Activated B cell treated with CpG ODN at 0.5 μM for 24 hours (primary cell): ENCODE results near the gene NT5C3B. TPM values are rescaled to one million over a fixed set of nuclear protein-coding genes. Genes with fewer than 3 reads are reported as not detected.

ENCODE experiments used
- ATAC-seq: fragments of 200-7000 bp; cut with Tn5 transposase; one replicate; pipeline ENCODE4 v1.10.0; 2021; ENCODE audit warnings: low read depth, mild to moderate bottlenecking, moderate library complexity
- CTCF ChIA-PET: fragments of 350-600 bp; sonication (Branson Sonifier 250); formaldehyde crosslinking; loops from one replicate; lab custom pipeline; 2021; ENCODE audit warnings: antibody characterized with exemption; lab: Charles Lee
- POLR2A ChIA-PET: fragments of 350-600 bp; sonication (Branson Sonifier 250); formaldehyde crosslinking; loops from one replicate; lab custom pipeline; 2021; ENCODE audit warnings: antibody characterized with exemption; lab: Charles Lee
- DNase-seq: peaks from one replicate; pipeline ENCODE4 v3.0.0; 2022
- H3K27ac Mint-ChIP-seq: one replicate; pipeline ENCODE4 v1.8.0; 2020; ENCODE audit warnings: mixed read lengths
- H3K27me3 Mint-ChIP-seq: one replicate; pipeline ENCODE4 v1.8.0; 2021; ENCODE audit warnings: mixed read lengths
- H3K36me3 Mint-ChIP-seq: one replicate; pipeline ENCODE4 v1.8.0; 2021; ENCODE audit warnings: low read depth, mixed read lengths
- H3K4me1 Mint-ChIP-seq: one replicate; pipeline ENCODE4 v1.8.0; 2021; ENCODE audit warnings: mixed read lengths
- H3K4me3 Mint-ChIP-seq: one replicate; pipeline ENCODE4 v1.8.0; 2020; ENCODE audit warnings: mild to moderate bottlenecking, mixed read lengths
- H3K9me3 Mint-ChIP-seq: one replicate; pipeline ENCODE4 v1.8.0; 2020; ENCODE audit warnings: mixed read lengths
- CTCF ChIP-seq: fragments of 200-600 bp; IDR thresholded peaks from one replicate; pipeline ENCODE4 v1.8.0; 2022; ENCODE audit warnings: antibody characterized with exemption, mild to moderate bottlenecking
- intact Hi-C: fragments of 100-400 bp; cut with micrococcal nuclease; formaldehyde crosslinking; loops from one replicate; pipeline ENCODE4 v1.15.1; 2024
- total RNA-seq: library from RNA; stranded (reverse); gene quantifications from 2 replicates; pipeline ENCODE4 v1.2.3, GENCODE V29; 2022

NT5C3B gene
- total RNA-seq, 1 donor from 2014 or later = 38.7 TPM

GRCh38 chr17:41868568-41868967, 32.5 kb upstream of the NT5C3B start:
- no peak overlapping the region for H3K27ac Mint-ChIP-seq
- DNase-seq = no peak
- no peak overlapping the region for H3K4me3 Mint-ChIP-seq
- ChIA-PET CTCF (no interaction called here), POLR2A (interaction anchor here (0.7 kb wide), 1 partner anchor 43 kb away, joined by 7 read pairs; no protein-coding TSS in a partner anchor)
- no peak for TF ChIP-seq CTCF
- ATAC-seq = no peak
- peaks cover 65% of the 10 kb centered on the region for H3K36me3 Mint-ChIP-seq
- intact Hi-C loops = loop anchor here (5.0 to 10.0 kb wide), 3 partner anchors 49 to 1526 kb away; partner anchors contain the start of genes ACLY, ARL4D and HAP1
- H3K27me3 Mint-ChIP-seq = no peaks in the 10 kb centered on the region
- no peaks in the 10 kb centered on the region for H3K9me3 Mint-ChIP-seq
- H3K4me1 Mint-ChIP-seq = peaks cover 3% of the 10 kb centered on the region

GRCh38 chr17:41865596-41865893, 29.5 kb upstream of the NT5C3B start:
- ChIA-PET POLR2A (interaction anchor here (1.2 to 2.1 kb wide), 10 partner anchors 14 to 523 kb away, joined by 3 to 23 read pairs (median 6); partner anchors contain the start of genes ACLY, CNP, EIF1 and JUP), CTCF (interaction anchor here (1.5 to 2.1 kb wide), 2 partner anchors 11 to 54 kb away, joined by 4 to 7 read pairs; partner anchors contain the start of gene P3H4)
- Mint-ChIP-seq H3K27me3 (no peaks in the 10 kb centered on the region), H3K9me3 (no peaks in the 10 kb centered on the region), H3K4me3 (no peak overlapping the region), H3K27ac (peak overlapping the region; percentile 87), H3K36me3 (peaks cover 36% of the 10 kb centered on the region), H3K4me1 (peaks cover 15% of the 10 kb centered on the region)
- TF ChIP-seq CTCF = no peak
- no peak for ATAC-seq
- intact Hi-C loops = loop anchor here (1.0 to 10.0 kb wide), 7 partner anchors 52 to 1529 kb away; partner anchors contain the start of genes ACLY, ARL4D, CNP and HAP1
- DNase-seq = no peak

- peaks cover 31% of the 10 kb centered on the region for H3K36me3 Mint-ChIP-seq
- H3K9me3 Mint-ChIP-seq = no peaks in the 10 kb centered on the region
- peak; percentile 84 for DNase-seq
- intact Hi-C loops = loop anchor here (1.0 to 10.0 kb wide), 7 partner anchors 52 to 1530 kb away; partner anchors contain the start of genes ACLY, ARL4D, CNP and HAP1
- H3K4me1 Mint-ChIP-seq = peaks cover 19% of the 10 kb centered on the region
- CTCF ChIA-PET = interaction anchor here (1.5 to 2.1 kb wide), 2 partner anchors 10 to 54 kb away, joined by 4 to 7 read pairs; partner anchors contain the start of gene P3H4
- no peak within 1 kb of the TSS for H3K4me3 Mint-ChIP-seq
- H3K27ac Mint-ChIP-seq = peak within 1 kb of the TSS; percentile 87
- no peaks in the 10 kb centered on the region for H3K27me3 Mint-ChIP-seq
- no peak for TF ChIP-seq CTCF
- peak; percentile 95 for ATAC-seq
- POLR2A ChIA-PET = interaction anchor here (1.0 to 2.1 kb wide), 13 partner anchors 14 to 523 kb away, joined by 3 to 23 read pairs (median 6); partner anchors contain the start of genes ACLY, CNP, EIF1 and JUP
Measured at GRCh38 chr17:41864836-41865595, 29.0 kb upstream of the NT5C3B start, which contains the start of gene KLHL11. KLHL11 (minus strand) TSS chr17:41865423; CDS start chr17:41865370, 53 bp downstream.

- POLR2A ChIA-PET = interaction anchor here (1.0 to 2.1 kb wide), 13 partner anchors 15 to 524 kb away, joined by 3 to 23 read pairs (median 6); partner anchors contain the start of genes ACLY, CNP, EIF1 and JUP
- H3K4me1 Mint-ChIP-seq = peaks cover 22% of the 10 kb centered on the region
- H3K27me3 Mint-ChIP-seq = no peaks in the 10 kb centered on the region
- peaks cover 25% of the 10 kb centered on the region for H3K36me3 Mint-ChIP-seq
- intact Hi-C loops = loop anchor here (2.0 to 10.0 kb wide), 4 partner anchors 54 to 1530 kb away; partner anchors contain the start of genes ARL4D, HAP1, JUP and P3H4
- TF ChIP-seq CTCF = no peak
- DNase-seq (peak; percentile 55), ATAC-seq (no peak)
- no peak overlapping the region for H3K27ac Mint-ChIP-seq
- CTCF ChIA-PET = interaction anchor here (1.5 to 2.1 kb wide), 2 partner anchors 10 to 53 kb away, joined by 4 to 7 read pairs; partner anchors contain the start of gene P3H4
- H3K4me3 Mint-ChIP-seq = no peak overlapping the region
- no peaks in the 10 kb centered on the region for H3K9me3 Mint-ChIP-seq
Measured at GRCh38 chr17:41864498-41864835, 28.4 kb upstream of the NT5C3B start.
